Osteoblast (primary cell): ENCODE data around the gene ANGPTL2. TPM values are rescaled to one million over a fixed set of nuclear protein-coding genes. Genes with fewer than 3 reads are reported as not detected.

Experiments used
- DNase-seq: peaks from one replicate; pipeline ENCODE4 v3.0.0; 2011; ENCODE audit warnings: low spot score, mixed read lengths; ENCODE audit not compliant: insufficient read length; ENCODE audit errors: missing footprints
- H2AFZ ChIP-seq: 2 replicates; pipeline ENCODE4 v1.6.0; 2011; ENCODE audit warnings: mild to moderate bottlenecking, low read length
- H3K27ac ChIP-seq: 2 replicates; pipeline ENCODE4 v1.5.1; 2011; ENCODE audit warnings: mild to moderate bottlenecking, low read depth, low read length, moderate library complexity
- H3K27me3 ChIP-seq: 2 replicates; pipeline ENCODE4 v1.6.0; 2012; ENCODE audit warnings: mild to moderate bottlenecking, control low read depth, inconsistent platforms, low read length, moderate library complexity; ENCODE audit not compliant: insufficient read depth
- H3K36me3 ChIP-seq: 2 replicates; pipeline ENCODE4 v1.5.1; 2011; ENCODE audit warnings: mild to moderate bottlenecking, low read length, control low read depth, moderate library complexity; ENCODE audit not compliant: insufficient read depth
- H3K4me1 ChIP-seq: 2 replicates; pipeline ENCODE4 v1.5.1; 2011; ENCODE audit warnings: mild to moderate bottlenecking, low read length, control low read depth, moderate library complexity; ENCODE audit not compliant: insufficient read depth
- H3K4me2 ChIP-seq: 2 replicates; pipeline ENCODE4 v1.6.0; 2011; ENCODE audit warnings: mild to moderate bottlenecking, low read length; ENCODE audit not compliant: insufficient read depth
- H3K4me3 ChIP-seq: fragments of 200-600 bp; sonication (generic); 3 replicates; pipeline ENCODE4 v1.5.1; 2012; ENCODE audit warnings: mild to moderate bottlenecking, low read length, inconsistent platforms; ENCODE audit not compliant: insufficient read depth
- H3K79me2 ChIP-seq: 2 replicates; pipeline ENCODE4 v1.6.0; 2012; ENCODE audit warnings: mild to moderate bottlenecking, low read length, control low read depth, inconsistent platforms; ENCODE audit not compliant: insufficient read depth
- H3K9me3 ChIP-seq: 2 replicates; pipeline ENCODE4 v1.5.1; 2011; ENCODE audit warnings: low read depth, low read length, control low read depth
- H4K20me1 ChIP-seq: 2 replicates; pipeline ENCODE4 v1.6.0; 2012; ENCODE audit warnings: mild to moderate bottlenecking, low read length, control low read depth; ENCODE audit not compliant: insufficient read depth
- CTCF ChIP-seq: IDR thresholded peaks from 2 replicates; pipeline ENCODE4 v1.5.1; 2011; ENCODE audit warnings: mild to moderate bottlenecking, low read depth, low read length, moderate library complexity; ENCODE audit errors: extremely low read depth
- total RNA-seq: library from RNA; depleted of rRNA; stranded (reverse); fragments of >200 nt; gene quantifications from 2 replicates; pipeline ENCODE4 v1.2.3, GENCODE V29; 2012

ANGPTL2 gene
- total RNA-seq, 1 donor: 39.8 TPM

GRCh38 chr9:127143920-127144465, 21.6 kb upstream of the ANGPTL2 start:
- Histone ChIP-seq H3K79me2 (no peaks in the 10 kb centered on the region), H3K27me3 (peaks cover 15% of the 10 kb centered on the region), H2AFZ (no peak overlapping the region), H3K27ac (no peak overlapping the region), H3K9me3 (no peaks in the 10 kb centered on the region), H3K4me3 (no peak overlapping the region), H4K20me1 (no peaks in the 10 kb centered on the region), H3K4me1 (no peaks in the 10 kb centered on the region), H3K4me2 (no peak overlapping the region), H3K36me3 (no peaks in the 10 kb centered on the region)
- no peak for DNase-seq
- no peak for TF ChIP-seq CTCF

GRCh38 chr9:127142931-127143464, 20.6 kb upstream of the ANGPTL2 start:
- TF ChIP-seq CTCF: no peak

GRCh38 chr9:127142291-127142690, 19.9 kb upstream of the ANGPTL2 start:
- no peak overlapping the region for H2AFZ ChIP-seq
- no peak overlapping the region for H3K27ac ChIP-seq
- no peaks in the 10 kb centered on the region for H3K36me3 ChIP-seq
- H4K20me1 ChIP-seq: no peaks in the 10 kb centered on the region
- H3K79me2 ChIP-seq: no peaks in the 10 kb centered on the region
- H3K4me3 ChIP-seq: no peak overlapping the region
- DNase-seq: no peak
- no peaks in the 10 kb centered on the region for H3K4me1 ChIP-seq
- TF ChIP-seq CTCF: no peak
- H3K4me2 ChIP-seq: no peak overlapping the region
- no peaks in the 10 kb centered on the region for H3K9me3 ChIP-seq
- no peaks in the 10 kb centered on the region for H3K27me3 ChIP-seq

More at GRCh38 chr9:127142931-127143464, 20.6 kb upstream of the ANGPTL2 start:
- H3K79me2 ChIP-seq: no peaks in the 10 kb centered on the region
- H3K4me2 ChIP-seq: no peak overlapping the region
- H3K9me3 ChIP-seq: no peaks in the 10 kb centered on the region
- no peaks in the 10 kb centered on the region for H4K20me1 ChIP-seq
- peaks cover 6% of the 10 kb centered on the region for H3K27me3 ChIP-seq
- H3K4me3 ChIP-seq: no peak overlapping the region
- no peak for DNase-seq
- H2AFZ ChIP-seq: no peak overlapping the region
- no peak overlapping the region for H3K27ac ChIP-seq
- H3K36me3 ChIP-seq: no peaks in the 10 kb centered on the region
- no peaks in the 10 kb centered on the region for H3K4me1 ChIP-seq

GRCh38 chr9:127140842-127141675, 18.6 kb upstream of the ANGPTL2 start:
- no peak for TF ChIP-seq CTCF
- DNase-seq: no peak
- Histone ChIP-seq H3K9me3 (no peaks in the 10 kb centered on the region), H4K20me1 (no peaks in the 10 kb centered on the region), H3K4me2 (no peak overlapping the region), H3K36me3 (no peaks in the 10 kb centered on the region), H3K79me2 (no peaks in the 10 kb centered on the region), H3K27ac (no peak overlapping the region), H3K27me3 (peaks cover 4% of the 10 kb centered on the region), H2AFZ (no peak overlapping the region), H3K4me1 (no peaks in the 10 kb centered on the region), H3K4me3 (no peak overlapping the region)
